SK-N-MC (cell line): Measurements from ENCODE around the gene TSPAN17.

Experiments
- EZH2 ChIP-seq: fragments of 200-600 bp; sonication (generic); IDR thresholded peaks from one replicate; pipeline ENCODE4 v1.6.1; 2017; ENCODE audit warnings: antibody characterized with exemption
- FOXP2 ChIP-seq: optimal IDR thresholded peaks from 2 replicates; pipeline ENCODE3; 2011; ENCODE audit warnings: mild to moderate bottlenecking, moderate library complexity; ENCODE audit not compliant: insufficient read depth; ENCODE audit errors: extremely low read length, control extremely low read depth
- POLR2AphosphoS5 ChIP-seq: IDR thresholded peaks from 2 replicates; pipeline ENCODE4 v1.6.1; 2012; ENCODE audit warnings: mild to moderate bottlenecking, low read depth, low read length, borderline replicate concordance

- TF ChIP-seq POLR2AphosphoS5 (no peak), EZH2 (no peak), FOXP2 (no peak)
Measured at GRCh38 chr5:176637556-176637955, 9.7 kb upstream of the TSPAN17 start.
